SU-DHL-6 (cell line): ENCODE results near the gene GPR55.

Experiments
- H2AFZ ChIP-seq: fragments of 200-600 bp; sonication (generic); 2 replicates; pipeline ENCODE4 v1.6.1; 2014; ENCODE audit warnings: low read depth, mild to moderate bottlenecking, moderate library complexity, mixed read lengths, antibody characterized with exemption, low read length; ENCODE audit not compliant: severe bottlenecking
- H3F3A ChIP-seq: fragments of 200-600 bp; shearing (Covaris generic); 2 replicates; pipeline ENCODE4 v1.6.0; 2016; ENCODE audit warnings: antibody characterized with exemption, mild to moderate bottlenecking; ENCODE audit not compliant: insufficient read depth
- H3K27ac ChIP-seq: fragments of 200-600 bp; sonication (generic); 2 replicates; pipeline ENCODE4 v1.5.1; 2016; ENCODE audit warnings: low read depth, mild to moderate bottlenecking, low read length, moderate library complexity, mixed read lengths
- H3K27me3 ChIP-seq: fragments of 200-600 bp; sonication (generic), shearing (Covaris generic); 2 replicates; pipeline ENCODE4 v1.6.0; 2014; ENCODE audit warnings: mild to moderate bottlenecking, low read length
- H3K36me3 ChIP-seq: fragments of 200-600 bp; sonication (generic); 2 replicates; pipeline ENCODE4 v1.6.1; 2014; ENCODE audit warnings: mild to moderate bottlenecking, low read length, mixed read lengths
- H3K4me2 ChIP-seq: fragments of 300-600, 200-600 bp; shearing (Covaris generic), sonication (generic); 2 replicates; pipeline ENCODE4 v1.6.0; 2014; ENCODE audit warnings: low read length, low read depth, mild to moderate bottlenecking; ENCODE audit not compliant: poor library complexity, severe bottlenecking
- H3K4me3 ChIP-seq: fragments of 200-600 bp; sonication (generic); 2 replicates; pipeline ENCODE4 v1.5.1; 2014; ENCODE audit warnings: antibody characterized with exemption, low read length, mild to moderate bottlenecking, mixed read lengths; ENCODE audit not compliant: insufficient read depth, poor library complexity, severe bottlenecking
- H3K79me2 ChIP-seq: fragments of 200-600 bp; sonication (generic); 2 replicates; pipeline ENCODE4 v1.6.1; 2014; ENCODE audit warnings: mild to moderate bottlenecking, low read length, moderate library complexity; ENCODE audit not compliant: insufficient read depth
- H3K9ac ChIP-seq: fragments of 200-600 bp; sonication (generic); 2 replicates; pipeline ENCODE4 v1.7.0; 2014; ENCODE audit warnings: mild to moderate bottlenecking, low read length
- H3K9me2 ChIP-seq: fragments of 200-600 bp; sonication (generic); replicated peaks from 2 replicates; pipeline ENCODE4 v1.6.1; 2014; ENCODE audit warnings: low read length; ENCODE audit not compliant: insufficient read depth
- H3K9me3 ChIP-seq: fragments of 200-600 bp; sonication (generic); 2 replicates; pipeline ENCODE4 v1.6.1; 2014; ENCODE audit warnings: low read length, mixed read lengths; ENCODE audit not compliant: insufficient read depth
- H4K20me1 ChIP-seq: fragments of 200-600 bp; sonication (generic); 2 replicates; pipeline ENCODE4 v1.6.1; 2014; ENCODE audit warnings: low read depth, mild to moderate bottlenecking, antibody characterized with exemption, low read length, moderate library complexity, mixed read lengths
- EZH2phosphoT487 ChIP-seq: fragments of 200-600 bp; sonication (generic), shearing (Covaris generic); conservative IDR thresholded peaks from 2 replicates; pipeline ENCODE4 v1.6.1; 2018; ENCODE audit warnings: mild to moderate bottlenecking, antibody characterized with exemption, low read length, moderate library complexity, mixed read lengths
- TF ChIP-seq, protein P1 (sequence below): fragments of 200-600 bp; sonication (generic); IDR thresholded peaks from one replicate; pipeline ENCODE4 v1.5.1; 2017; ENCODE audit warnings: antibody characterized with exemption, mild to moderate bottlenecking, low read length, moderate library complexity; ENCODE audit not compliant: insufficient read depth, poor library complexity, severe bottlenecking

The GPR55 gene

DNA sequence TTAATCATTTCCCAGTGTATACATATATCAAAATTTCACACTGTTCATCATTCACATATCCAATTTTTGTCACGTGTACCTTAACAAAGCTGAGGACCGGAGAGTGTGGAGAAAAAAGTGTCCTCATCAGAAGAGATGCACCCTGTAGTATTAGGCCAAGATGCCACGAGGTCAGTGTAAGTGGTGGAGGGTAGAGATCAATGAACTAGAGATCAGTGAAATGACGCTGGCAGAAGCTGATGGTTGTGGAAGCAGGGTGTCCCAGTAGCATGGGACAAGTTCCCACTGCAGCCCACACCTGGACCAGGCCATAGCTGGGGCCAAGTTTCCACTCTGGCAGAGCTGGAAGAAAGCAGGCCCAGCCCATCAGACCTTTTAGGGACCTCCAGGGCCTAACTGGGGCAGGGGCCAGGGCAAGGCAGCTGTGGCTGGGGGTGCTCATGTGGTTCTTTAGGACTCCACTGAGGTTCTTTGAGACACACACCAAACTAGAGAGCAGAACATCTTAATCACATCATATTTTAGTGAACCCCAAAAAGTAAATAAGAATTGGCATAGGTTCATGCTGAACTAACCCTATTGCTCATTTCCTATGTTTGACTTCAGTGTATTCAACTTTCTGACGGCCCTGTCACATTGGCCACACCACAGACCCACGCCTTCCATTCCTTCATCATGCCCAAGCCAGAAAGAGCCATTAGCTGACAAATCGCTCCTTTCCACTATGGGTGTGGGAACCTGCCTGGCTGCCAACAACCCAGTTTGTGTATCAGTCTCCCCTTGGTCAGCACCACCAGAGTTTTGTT, 21.6 kb upstream of the GPR55 start:
- no peaks in the 10 kb centered on the region for H3F3A ChIP-seq
- H2AFZ ChIP-seq, result no peak overlapping the region
- no peak overlapping the region for H3K9ac ChIP-seq
- H3K27me3 ChIP-seq, result no peaks in the 10 kb centered on the region
- H4K20me1 ChIP-seq, result no peaks in the 10 kb centered on the region
- H3K9me2 ChIP-seq, result no peaks in the 10 kb centered on the region
- H3K36me3 ChIP-seq, result no peaks in the 10 kb centered on the region
- H3K9me3 ChIP-seq, result no peaks in the 10 kb centered on the region
- TF ChIP-seq, protein P1, sequence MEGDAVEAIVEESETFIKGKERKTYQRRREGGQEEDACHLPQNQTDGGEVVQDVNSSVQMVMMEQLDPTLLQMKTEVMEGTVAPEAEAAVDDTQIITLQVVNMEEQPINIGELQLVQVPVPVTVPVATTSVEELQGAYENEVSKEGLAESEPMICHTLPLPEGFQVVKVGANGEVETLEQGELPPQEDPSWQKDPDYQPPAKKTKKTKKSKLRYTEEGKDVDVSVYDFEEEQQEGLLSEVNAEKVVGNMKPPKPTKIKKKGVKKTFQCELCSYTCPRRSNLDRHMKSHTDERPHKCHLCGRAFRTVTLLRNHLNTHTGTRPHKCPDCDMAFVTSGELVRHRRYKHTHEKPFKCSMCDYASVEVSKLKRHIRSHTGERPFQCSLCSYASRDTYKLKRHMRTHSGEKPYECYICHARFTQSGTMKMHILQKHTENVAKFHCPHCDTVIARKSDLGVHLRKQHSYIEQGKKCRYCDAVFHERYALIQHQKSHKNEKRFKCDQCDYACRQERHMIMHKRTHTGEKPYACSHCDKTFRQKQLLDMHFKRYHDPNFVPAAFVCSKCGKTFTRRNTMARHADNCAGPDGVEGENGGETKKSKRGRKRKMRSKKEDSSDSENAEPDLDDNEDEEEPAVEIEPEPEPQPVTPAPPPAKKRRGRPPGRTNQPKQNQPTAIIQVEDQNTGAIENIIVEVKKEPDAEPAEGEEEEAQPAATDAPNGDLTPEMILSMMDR, result no peak
- no peak for TF ChIP-seq EZH2phosphoT487
- H3K4me2 ChIP-seq, result no peak overlapping the region
- no peak overlapping the region for H3K27ac ChIP-seq
- no peak overlapping the region for H3K4me3 ChIP-seq
- no peaks in the 10 kb centered on the region for H3K79me2 ChIP-seq

DNA sequence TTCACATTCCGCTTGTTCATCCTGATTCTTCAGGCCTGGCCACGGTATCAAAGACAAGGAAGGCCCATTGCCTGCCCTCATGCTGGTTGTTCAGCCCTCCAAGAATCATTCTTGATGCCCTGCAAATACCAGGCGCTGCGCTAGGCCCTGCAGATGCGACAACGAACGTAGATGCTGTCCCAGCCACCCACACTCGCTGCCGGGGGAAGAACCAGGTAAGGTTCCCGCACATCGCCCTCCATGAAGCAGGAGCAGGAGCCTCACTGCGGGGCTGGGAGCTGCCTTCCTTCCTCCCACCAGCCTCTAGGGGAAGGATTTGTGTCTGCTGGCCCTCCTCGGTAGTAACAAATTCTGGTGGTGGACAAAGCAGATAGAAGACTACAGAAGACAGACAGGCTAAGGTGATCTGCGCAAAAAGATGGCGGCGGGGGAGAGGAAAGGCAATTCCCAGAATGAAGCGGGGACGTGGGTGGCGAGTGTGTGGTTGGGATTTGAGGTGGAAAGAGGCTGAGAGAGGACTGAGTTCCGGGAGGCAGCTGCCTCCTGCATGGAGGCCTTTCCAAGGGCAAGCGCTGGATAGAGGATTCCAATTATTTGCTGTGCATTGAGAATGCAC, 19.8 kb upstream of the GPR55 start:
- Histone ChIP-seq H3K36me3 (no peaks in the 10 kb centered on the region), H3F3A (no peaks in the 10 kb centered on the region), H3K79me2 (no peaks in the 10 kb centered on the region), H3K9me3 (no peaks in the 10 kb centered on the region), H3K9me2 (no peaks in the 10 kb centered on the region), H3K27ac (no peak overlapping the region), H3K4me3 (no peak overlapping the region), H3K27me3 (no peaks in the 10 kb centered on the region), H2AFZ (no peak overlapping the region), H3K4me2 (no peak overlapping the region), H3K9ac (no peak overlapping the region), H4K20me1 (no peaks in the 10 kb centered on the region)
- TF ChIP-seq, protein P1, result no peak
- no peak for TF ChIP-seq EZH2phosphoT487

DNA sequence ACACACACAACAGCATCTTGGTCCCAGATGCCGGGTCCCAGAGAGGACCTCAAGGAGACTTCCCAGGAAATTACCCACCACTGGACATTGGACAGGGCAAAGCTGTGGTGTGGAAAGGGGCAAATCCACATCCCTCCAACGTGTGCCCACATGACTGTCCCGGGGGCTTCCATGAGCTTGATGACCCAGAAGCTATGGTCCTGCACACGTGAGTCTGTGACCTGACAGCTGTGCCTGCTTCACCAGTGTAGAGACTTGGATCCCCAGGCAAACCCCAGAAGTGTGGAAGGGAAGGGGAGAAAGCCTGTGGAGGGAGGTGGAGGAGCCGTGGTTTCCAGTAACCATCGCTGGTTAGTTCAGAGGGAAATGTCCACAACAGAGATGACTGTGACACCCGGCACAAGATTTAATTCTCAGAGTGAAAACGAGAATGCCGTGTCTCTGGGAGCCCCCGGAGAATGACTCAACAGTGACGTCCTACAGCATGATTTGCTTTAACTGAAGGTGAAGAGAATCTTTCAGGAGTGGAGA, 19.1 kb upstream of the GPR55 start:
- no peak overlapping the region for H3K4me3 ChIP-seq
- no peak overlapping the region for H3K27ac ChIP-seq
- H3K9me3 ChIP-seq, result no peaks in the 10 kb centered on the region
- no peak overlapping the region for H3K9ac ChIP-seq
- H3K79me2 ChIP-seq, result no peaks in the 10 kb centered on the region
- H3K9me2 ChIP-seq, result no peaks in the 10 kb centered on the region
- no peak overlapping the region for H2AFZ ChIP-seq
- H3K27me3 ChIP-seq, result no peaks in the 10 kb centered on the region
- H3K36me3 ChIP-seq, result no peaks in the 10 kb centered on the region
- TF ChIP-seq, protein P1, result no peak
- no peak for TF ChIP-seq EZH2phosphoT487
- H3F3A ChIP-seq, result no peaks in the 10 kb centered on the region
- H3K4me2 ChIP-seq, result no peak overlapping the region
- no peaks in the 10 kb centered on the region for H4K20me1 ChIP-seq
